Upper lobe of left lung (tissue), 4 donors: Measurements from ENCODE around the gene DKK2.

Experiments used
- CTCF ChIP-seq, 6 experiments: fragments of 450-650 bp in 4 of 6; fragments of 200-600 bp in 2 of 6; sonication (generic) in 2 of 6; IDR thresholded peaks; one replicate each; pipeline ENCODE4 v1.5.1; 2016 to 2019; ENCODE audit warnings: antibody characterized with exemption in 6 of 6
- EP300 ChIP-seq, 4 donors: sonication (generic); formaldehyde crosslinking; IDR thresholded peaks; one replicate each; pipeline ENCODE4 v1.5.1; 2017; ENCODE audit warnings: antibody characterized with exemption in 4 of 4, control low read depth in 2 of 4
- POLR2A ChIP-seq, 4 donors: fragments of 450-650 bp; IDR thresholded peaks; one replicate each; pipeline ENCODE4 v1.5.1; 2016 to 2017; ENCODE audit warnings: antibody characterized with exemption in 4 of 4, mild to moderate bottlenecking in 2 of 4
- POLR2AphosphoS5 ChIP-seq, 2 donors: sonication (generic); formaldehyde crosslinking; IDR thresholded peaks; one replicate each; pipeline ENCODE4 v1.5.1; 2017; ENCODE audit warnings: antibody characterized with exemption in 2 of 2

DNA sequence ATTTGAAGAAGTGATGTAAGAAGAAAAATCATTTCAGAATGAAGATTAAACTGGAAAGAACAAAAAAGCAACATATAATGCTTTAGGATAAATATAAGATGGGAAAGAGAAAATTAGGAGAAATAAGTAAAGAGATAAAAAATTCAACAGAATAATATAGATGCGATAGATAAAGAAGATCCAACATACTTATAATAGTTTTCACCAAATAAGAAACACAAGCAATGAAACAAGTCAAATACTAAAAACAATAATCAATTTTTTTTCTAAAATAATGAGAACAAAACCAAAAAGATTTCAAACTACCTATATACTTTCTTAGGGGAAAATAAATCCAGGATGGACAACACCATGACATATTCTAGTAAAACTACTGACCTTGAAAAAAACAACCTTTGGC lies 10.1 kb upstream of the DKK2 start:
- TF ChIP-seq CTCF (IDR thresholded peaks at IDR 0.05), result no peak
- TF ChIP-seq POLR2A (IDR thresholded peaks at IDR 0.05), result no peak
- no peak for TF ChIP-seq POLR2AphosphoS5 (IDR thresholded peaks at IDR 0.05)
- TF ChIP-seq EP300 (IDR thresholded peaks at IDR 0.05), result no peak
